NT2/D1 (cell line): ENCODE results near the gene CGNL1.

Experiments used
- SUZ12 ChIP-seq: IDR thresholded peaks from 2 replicates; pipeline ENCODE4 v1.6.1; 2011; ENCODE audit not compliant: insufficient read length, insufficient read depth; ENCODE audit errors: extremely low read depth
- YY1 ChIP-seq: IDR thresholded peaks from 2 replicates; pipeline ENCODE4 v1.6.1; 2011; ENCODE audit not compliant: insufficient read length, insufficient read depth

DNA sequence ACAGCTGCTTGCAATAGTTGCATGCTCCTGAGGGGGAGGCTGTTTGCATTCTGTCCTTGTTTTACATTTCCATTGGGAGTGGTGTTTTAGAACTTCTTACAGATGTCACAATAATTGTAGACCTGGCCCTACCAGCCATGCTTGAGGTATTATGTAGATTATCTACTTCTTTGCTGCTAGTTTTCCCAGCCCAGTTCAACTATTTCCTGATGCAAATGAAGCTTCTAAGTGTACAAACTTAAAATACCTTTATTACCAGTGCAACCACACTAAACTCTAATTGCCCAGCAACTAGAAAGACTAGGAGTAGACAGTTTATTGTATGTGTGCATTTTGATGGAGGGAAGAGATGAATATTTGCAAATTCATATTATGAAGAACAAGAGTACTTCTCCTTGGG, 110.5 kb downstream of the CGNL1 start:
- TF ChIP-seq YY1, result no peak
- TF ChIP-seq SUZ12, result no peak
